NCI-H2081 (cell line): ENCODE data around the gene HIC1.

Source experiments
- DNase-seq, 2 experiments: peaks; one replicate each; lab custom pipeline; 2025; lab: John Stamatoyannopoulos, UW

The HIC1 gene

GRCh38 chr17:2075336-2076086, 20.6 kb downstream of the HIC1 start:
- DNase-seq: no peak

GRCh38 chr17:2076087-2076984, 21.4 kb downstream of the HIC1 start:
- DNase-seq: peak in 1 of 2 experiments; percentile 45

GRCh38 chr17:2077040-2077439, 22.1 kb downstream of the HIC1 start:
- no peak for DNase-seq

DNA sequence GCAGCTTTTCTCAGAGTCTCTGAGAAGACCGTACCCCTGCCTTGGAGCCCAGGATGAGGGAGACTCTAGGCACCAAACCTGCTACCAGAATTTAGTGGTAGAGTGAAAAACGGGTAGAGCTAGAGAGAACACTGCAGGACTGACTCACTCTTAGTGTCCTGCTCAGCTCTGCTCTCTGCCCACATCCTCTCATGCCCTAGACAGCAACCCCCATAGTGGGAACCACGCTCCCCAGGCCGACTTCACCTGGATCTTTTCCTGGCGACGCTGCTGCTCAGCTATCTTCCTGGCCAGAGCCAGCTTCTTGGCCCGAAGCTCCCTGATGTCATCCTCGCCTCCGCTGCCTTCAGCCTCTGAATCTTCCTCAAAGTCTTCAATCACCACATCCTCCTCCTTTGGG, 26.7 kb downstream of the HIC1 start:
- no peak for DNase-seq

DNA sequence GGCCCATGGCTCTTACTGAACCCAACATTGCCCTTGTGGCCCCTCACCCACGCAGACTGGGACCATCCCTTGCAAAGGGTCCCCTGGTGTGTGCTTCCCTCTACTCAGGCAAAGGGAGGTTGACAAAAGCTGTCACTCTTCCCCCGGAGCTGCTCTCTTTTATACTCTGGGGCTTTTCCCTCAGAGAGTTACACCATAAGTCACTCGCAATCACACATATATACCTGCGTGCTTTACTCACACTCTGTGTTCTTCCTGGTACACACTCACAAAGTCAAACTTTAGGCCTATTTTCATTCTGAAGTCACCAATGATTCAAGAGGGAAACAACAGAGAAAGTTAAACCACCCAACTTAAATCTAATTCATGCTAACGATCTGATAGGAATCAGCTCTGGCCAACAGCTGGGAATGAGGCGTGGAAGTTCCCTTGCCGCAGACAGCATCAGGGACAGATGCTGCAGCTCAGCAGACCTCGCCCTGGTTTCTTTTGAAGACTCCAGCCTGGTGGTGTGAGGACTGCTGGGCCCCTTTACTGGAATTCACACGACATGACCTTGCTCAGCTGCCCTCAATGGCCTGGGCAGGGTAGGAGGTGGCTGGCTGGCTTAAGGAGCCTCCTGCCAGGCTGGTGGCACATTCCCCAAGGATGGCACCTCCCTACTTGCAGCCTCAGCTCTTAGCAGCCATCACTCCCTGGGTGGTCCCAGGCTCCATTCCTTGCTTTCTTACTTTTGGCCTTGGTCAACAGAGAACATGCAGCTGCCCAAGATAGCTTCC, 27.3 kb downstream of the HIC1 start:
- DNase-seq: no peak

DNA sequence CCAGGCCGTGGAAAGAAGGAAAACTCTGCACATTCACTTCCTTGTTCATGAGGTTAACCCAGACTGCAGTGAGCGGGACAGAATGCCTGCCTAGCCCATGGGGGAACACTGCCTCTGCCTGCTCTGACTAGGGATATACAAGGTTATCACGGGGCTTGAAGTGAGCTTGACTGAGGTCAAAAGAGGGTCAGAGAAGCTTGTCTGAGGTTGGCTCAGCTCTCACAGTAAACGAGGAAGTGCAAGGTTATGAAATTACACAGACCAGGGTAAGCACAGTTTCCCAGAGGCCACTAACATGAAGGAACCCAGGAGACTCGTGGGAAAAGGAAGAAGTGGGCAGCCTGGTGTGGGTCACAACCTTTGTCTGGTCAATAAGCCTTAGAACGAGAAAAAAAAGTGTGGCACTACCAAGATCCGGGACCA, 28.7 kb downstream of the HIC1 start:
- no peak for DNase-seq

DNA sequence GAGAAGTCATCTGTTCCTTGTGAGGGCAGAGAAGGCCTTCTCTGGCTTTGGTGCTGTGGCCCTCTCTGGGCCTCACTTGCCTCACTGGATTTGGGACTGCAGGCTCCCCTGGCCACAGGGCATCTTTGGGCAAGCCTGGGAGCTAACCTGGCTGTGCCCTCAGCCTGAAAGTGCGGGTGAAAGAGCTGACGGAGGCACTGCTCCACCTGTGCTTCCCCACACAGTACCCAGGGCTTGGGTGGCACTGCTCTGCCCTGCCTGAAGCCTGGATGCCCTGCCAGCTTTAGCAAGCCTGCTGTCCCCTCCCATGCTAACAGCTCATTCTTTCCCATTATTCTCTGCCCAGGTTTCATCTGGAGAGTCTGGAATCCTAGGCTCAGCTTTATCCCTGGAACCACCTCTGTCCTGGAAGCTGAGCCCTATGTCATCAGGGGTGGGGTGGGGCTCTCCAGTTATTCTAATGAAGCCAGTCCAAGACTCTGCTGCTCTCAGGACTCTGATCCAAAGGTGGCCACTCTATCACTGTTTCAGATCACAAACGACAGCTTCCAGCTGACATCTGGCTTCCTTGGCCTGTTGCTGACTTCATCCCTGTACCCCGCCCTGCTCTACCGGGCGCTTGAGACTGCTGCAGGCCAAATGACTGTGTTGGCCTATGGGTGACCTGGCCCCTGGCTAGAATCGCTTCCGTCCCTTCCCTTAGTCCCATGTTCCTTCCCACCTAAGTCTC, 29.3 kb downstream of the HIC1 start:
- DNase-seq: no peak

GRCh38 chr17:2084766-2085647, 30.1 kb downstream of the HIC1 start:
- DNase-seq: no peak

DNA sequence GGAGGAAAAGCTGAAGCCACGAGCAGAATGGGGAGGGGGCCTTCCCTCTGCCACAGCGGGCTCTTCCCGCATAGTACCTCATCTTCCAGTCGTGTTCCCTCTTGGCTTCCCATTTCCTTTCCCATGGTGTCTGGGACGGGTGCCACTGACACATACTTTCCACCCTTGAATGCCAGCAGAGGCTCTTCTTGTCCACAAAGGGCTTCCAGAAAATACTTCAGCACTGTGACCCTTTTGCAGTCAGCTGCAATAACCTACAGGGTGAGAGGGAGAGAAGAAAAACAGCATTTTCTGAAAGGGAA, 30.7 kb downstream of the HIC1 start:
- DNase-seq: no peak

DNA sequence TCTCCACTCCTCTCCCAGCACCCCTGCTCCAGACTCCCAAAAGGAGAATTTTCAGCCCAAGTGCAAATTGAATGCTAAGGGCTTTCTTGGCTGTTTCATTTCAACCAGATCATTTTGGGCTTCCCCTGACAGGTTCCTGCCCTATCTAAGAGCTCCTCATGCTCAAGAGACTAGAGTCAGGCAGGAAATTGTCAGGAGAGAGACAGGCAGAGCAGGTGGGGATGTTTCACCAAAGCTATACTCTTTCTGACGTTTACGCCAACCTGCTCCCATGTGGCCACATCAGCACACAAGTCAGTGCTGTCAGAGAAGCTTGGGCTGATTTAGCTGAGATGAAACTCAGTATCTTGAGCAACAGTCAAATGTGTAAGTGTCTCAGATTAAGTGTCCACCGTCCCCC, 31.4 kb downstream of the HIC1 start:
- no peak for DNase-seq

- DNase-seq: no peak
Observed at GRCh38 chr17:2087597-2088211, 32.8 kb downstream of the HIC1 start.

DNA sequence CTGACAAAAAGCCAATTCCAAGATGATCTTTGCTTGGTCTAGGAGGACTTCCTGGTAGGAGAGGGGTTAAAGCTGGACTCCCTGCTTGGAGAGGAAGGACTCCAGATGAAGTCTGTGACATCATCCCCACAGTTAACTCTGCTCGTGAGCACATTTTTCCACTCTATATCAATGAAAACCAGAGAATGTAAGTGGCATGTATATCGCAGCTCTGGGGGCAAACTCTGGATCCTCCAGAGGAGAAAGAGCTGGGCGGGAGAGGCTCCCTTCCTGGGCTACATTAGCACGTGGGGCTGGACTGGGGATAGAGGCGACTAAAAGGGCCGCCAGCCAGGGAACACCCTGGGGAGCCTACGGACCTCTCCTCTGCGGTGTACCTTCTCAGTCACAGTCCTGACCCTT, 34.1 kb downstream of the HIC1 start:
- no peak for DNase-seq

- no peak for DNase-seq
Observed at GRCh38 chr17:2090210-2090641, 35.3 kb downstream of the HIC1 start.

- DNase-seq: no peak
Observed at GRCh38 chr17:2090804-2091534, 36.1 kb downstream of the HIC1 start.

DNA sequence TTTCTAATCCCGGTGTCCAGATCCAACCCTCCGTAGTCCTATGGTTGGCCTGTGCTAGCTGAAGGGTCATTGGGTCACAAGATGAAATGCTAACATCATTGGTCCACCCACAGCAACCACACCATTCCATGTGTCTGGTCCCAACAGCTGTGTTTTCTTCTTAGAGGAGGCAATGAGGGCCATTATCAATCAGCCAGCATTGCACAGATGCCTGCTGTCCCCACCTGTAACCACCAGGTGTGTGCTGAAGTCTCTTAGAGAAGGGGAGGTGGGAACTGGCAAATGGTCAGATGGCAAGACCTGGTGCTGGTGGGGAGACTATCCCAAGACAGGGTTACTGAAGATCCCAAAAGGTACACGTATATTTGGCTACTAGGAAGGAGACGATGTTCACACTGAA, 37.4 kb downstream of the HIC1 start:
- no peak for DNase-seq

DNA sequence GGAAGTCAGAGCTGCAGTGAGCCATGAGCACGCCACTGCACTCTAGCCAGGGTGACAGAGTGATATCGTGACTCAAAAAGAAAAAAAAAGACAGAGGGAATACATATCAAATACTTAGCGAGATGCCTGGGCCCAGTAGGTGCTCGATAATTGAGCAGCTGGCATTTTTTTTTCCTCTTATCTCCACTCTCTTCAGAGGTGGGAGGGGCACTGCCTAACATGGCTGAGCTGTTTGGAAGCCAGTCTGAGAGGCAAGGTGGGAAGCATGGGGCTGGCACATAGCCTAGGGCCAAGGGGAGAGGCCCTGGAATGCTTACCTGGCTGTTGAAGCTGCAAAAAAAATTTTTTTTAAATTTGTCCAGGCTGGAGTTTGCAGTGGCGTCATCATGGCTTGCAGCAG, 38.4 kb downstream of the HIC1 start:
- DNase-seq: no peak

DNA sequence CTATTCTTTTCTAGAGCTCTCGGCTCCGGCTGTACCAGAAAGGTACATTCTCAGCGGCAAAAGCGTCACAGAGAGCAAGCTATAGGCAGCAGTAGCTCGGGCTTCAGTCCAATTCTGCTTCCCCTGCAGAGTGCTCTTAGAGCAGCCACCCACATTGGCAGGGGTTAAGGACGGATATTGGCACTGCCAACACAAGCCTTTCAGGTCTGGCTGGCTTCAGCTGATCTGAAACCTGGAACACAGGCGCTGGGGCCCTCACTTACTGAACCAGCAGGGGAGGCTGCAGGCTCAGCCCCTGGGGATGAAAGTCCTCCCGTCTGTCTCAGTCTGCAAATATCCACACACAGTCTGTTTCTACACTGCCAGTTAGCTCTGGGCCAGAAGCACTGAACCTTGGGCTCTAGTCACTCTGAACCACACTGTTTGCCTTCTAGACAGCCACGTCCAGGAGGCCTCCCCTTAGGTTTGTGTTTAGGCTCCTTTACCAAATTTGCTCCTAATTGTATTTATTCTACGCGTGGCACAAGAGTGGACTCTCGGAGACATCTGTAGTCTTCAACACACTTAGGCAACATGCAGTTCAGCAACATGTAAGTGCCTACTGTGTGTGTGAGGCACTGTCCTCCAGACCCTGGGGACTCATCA, 40.1 kb downstream of the HIC1 start:
- peak; percentile 60 to 82 for DNase-seq

- no peak for DNase-seq
Observed at GRCh38 chr17:2095536-2095910, 40.6 kb downstream of the HIC1 start.
